GM08714 (cell line): ENCODE results near the gene FSTL4.

Source experiments
- H3K4me3 ChIP-seq: fragments of 200-500 bp; sonication (Bioruptor generic); 2 replicates; pipeline ENCODE4 v1.5.1; 2014; ENCODE audit warnings: mild to moderate bottlenecking, low read length, inconsistent platforms
- ZNF274 ChIP-seq: IDR thresholded peaks from 2 replicates; pipeline ENCODE4 v1.6.1; 2012; ENCODE audit warnings: mild to moderate bottlenecking, low read depth, low read length

FSTL4 gene

DNA sequence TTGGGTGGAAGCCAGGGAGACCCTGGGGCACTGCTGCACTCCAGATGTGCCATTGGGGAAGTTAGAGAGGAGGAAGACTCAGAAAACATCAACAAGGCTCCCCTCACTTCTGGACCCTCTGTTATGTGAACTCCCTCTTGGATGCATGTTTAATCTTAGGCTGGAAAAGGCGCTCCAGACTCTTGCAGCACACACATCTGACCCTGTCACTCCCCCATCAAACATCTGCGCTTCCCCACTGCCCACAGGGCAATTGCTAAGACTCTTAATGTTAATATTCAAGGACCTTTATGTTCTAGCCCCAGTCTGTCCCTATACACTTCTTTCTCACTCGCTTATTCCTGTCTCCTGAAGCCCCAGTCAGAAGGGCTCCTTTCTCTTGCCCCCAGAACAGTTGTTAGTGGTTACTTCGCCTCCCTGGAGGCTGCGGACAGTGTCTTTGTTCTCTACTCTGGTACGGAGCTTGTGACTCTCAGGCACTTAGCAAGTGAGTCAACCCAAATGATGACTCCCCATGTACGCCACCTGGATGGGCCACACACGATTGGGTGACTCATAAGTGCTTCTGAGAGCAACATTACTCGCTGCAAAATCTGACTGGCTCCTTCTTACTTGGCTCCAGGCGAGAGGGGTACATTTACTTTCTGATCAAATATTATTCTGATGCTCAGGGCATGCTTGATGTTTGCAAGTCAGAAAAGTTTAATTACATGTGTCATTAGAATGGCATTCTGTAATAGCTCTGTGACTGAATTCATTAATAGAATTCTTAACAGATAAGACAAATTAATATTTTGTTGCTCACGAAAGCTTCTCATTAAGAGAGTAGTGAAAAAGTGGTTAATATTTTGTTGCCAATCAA lies 366.9 kb downstream of the FSTL4 start:
- TF ChIP-seq ZNF274, result no peak
- no peak overlapping the region for H3K4me3 ChIP-seq

- no peak overlapping the region for H3K4me3 ChIP-seq
- no peak for TF ChIP-seq ZNF274
Observed at GRCh38 chr5:133244242-133244641, 368.1 kb downstream of the FSTL4 start.

DNA sequence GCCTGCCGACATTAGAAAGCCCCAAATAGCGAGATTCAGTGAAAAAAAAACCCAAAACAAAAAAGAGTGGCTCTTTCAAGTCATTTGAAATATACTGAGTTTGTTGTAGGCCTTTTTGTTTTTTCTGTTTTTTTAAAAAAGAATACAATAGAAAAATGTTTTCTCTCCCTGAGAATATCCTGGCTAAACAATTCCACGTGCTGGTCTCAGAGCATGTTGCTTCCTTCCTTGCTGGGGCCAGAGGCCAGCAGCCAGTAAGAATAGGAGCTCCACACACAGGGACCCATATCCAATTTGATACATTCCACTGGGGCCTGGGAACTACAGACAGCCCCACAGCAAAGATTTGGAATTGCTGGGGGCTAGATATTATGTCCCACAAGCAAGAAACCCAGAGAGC lies 369.1 kb downstream of the FSTL4 start:
- no peak overlapping the region for H3K4me3 ChIP-seq
- no peak for TF ChIP-seq ZNF274

- H3K4me3 ChIP-seq, result no peak overlapping the region
- TF ChIP-seq ZNF274, result no peak
Observed at GRCh38 chr5:133242221-133242835, 370.0 kb downstream of the FSTL4 start.

- TF ChIP-seq ZNF274, result no peak
- H3K4me3 ChIP-seq, result no peak overlapping the region
Observed at GRCh38 chr5:133241179-133242092, 370.9 kb downstream of the FSTL4 start.

DNA sequence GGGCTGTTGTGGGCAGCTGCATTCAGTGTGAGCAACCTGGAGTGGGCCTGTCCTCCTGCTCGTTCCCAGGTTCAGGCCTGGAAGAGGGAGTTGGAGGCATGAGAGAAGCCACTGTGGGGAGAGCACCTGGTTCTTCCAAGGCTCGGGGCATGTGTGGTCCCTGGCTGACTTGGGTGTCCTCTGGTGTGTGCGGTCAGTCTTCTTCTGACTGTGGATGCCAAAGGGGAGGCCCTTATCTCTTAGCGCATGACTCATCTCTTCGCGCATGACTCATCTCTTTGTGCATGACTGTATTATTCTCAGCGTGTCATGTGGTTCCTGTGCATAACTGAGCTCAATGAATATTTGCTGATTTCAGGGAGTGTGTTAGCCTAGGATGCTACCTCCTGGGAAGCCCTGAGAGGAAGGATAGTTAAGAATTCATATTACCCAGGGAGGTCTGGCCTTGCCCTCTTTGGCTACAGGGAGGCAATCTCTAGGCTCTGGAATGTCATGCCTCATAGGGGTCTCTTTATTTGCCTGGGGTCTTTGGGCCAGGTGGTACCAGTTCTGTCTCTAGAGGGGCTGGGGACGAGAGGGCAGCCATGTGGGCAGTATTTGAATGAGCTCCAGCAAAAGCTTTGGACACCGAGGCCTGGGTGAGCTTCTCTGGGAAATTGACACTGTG lies 371.8 kb downstream of the FSTL4 start:
- no peak overlapping the region for H3K4me3 ChIP-seq
- no peak for TF ChIP-seq ZNF274

DNA sequence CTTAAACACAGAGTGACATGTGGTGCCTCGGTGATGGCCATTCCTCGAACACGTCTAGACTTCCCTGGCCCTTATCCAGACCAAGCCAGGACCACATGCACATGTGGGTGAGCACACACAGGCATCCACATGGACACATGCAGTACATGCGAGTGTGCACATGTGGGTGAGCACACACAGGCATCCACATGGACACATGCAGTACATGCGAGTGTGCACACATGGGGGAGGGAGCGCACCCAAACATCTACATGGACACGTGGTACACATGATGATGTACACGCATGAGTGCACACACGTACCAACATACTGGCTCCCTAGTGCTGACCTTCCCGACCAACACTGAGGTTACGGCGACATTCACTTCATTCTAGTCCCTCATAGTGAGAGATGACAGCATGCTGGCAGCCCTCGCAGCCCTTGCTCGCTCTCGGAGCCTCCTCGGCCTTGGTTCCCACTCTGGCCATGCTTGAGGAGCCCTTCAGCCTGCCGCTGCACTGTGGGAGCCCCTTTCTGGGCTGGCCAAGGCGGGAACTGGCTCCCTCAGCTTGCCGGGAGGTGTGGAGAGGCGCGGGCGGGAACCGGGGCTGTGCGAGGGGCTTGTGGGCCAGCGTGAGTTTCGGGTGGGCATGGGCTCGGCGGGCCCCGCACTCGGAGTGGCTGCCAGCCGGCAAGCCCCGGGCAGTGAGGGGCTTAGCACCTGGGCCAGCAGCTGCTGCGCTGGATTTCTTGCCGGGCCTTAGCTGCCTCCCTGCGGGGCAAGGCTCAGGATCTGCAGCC lies 373.7 kb downstream of the FSTL4 start:
- H3K4me3 ChIP-seq, result no peak overlapping the region
- no peak for TF ChIP-seq ZNF274

DNA sequence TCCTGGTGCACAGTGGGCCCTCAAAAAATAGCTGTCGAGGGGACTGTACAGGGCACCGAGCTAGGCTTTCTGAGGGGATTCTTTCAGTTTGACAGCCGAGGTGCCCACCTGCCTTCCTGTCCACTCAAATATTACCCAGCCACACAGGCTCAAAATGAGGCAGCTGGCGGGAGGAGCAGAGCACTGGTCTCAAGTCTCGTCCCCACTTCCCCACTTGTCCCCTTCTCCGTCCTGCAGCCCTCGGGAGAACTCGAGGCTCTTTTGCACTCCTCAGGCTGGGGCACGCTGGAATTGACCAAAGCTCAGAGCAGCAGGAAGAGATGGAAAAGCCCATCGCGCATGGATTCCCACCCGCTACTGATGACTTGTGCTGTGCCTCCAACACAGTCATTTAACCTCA lies 375.4 kb downstream of the FSTL4 start:
- no peak for TF ChIP-seq ZNF274
- no peak overlapping the region for H3K4me3 ChIP-seq

- no peak for TF ChIP-seq ZNF274
- H3K4me3 ChIP-seq, result no peak overlapping the region
Observed at GRCh38 chr5:133236541-133236951, 375.8 kb downstream of the FSTL4 start.

DNA sequence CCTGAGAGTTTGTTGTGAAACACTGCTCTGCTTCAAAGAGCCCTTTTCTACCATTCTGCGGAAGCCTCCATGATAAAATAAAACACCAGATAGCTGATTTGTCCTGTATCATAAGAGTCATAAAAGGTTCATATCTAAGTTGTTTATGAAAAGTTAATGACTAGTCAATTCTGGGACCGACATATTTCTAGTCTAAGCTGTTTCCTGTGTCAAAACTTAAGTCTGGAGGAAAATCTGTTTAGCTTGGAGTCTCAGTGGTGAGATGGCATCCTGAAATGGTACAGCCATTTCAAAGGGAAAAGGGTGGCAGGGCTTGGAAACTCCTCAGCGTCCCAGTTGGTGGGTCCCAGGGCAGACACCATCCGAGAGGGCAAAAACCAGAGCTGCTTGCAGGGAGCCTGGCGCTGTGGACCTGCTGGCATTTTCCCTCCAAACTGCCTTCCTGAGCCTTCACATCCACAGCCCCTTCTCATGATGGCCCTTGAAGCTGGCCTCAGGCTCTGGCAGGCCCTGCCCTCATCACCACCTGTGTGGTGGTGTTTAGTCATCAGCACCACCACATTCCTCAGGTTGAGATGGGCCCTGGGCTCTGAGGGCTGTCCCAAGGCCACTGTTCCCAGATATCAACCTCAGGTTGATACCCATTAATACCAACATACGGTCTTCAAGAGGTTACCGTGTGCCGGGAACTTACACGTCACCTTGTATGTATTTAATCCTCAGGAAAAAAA lies 376.5 kb downstream of the FSTL4 start:
- no peak for TF ChIP-seq ZNF274
- no peak overlapping the region for H3K4me3 ChIP-seq

GRCh38 chr5:133234911-133235310 lies 377.4 kb downstream of the FSTL4 start:
- no peak for TF ChIP-seq ZNF274
- no peak overlapping the region for H3K4me3 ChIP-seq

GRCh38 chr5:133234273-133234672 lies 378.1 kb downstream of the FSTL4 start:
- no peak for TF ChIP-seq ZNF274
- H3K4me3 ChIP-seq, result no peak overlapping the region

DNA sequence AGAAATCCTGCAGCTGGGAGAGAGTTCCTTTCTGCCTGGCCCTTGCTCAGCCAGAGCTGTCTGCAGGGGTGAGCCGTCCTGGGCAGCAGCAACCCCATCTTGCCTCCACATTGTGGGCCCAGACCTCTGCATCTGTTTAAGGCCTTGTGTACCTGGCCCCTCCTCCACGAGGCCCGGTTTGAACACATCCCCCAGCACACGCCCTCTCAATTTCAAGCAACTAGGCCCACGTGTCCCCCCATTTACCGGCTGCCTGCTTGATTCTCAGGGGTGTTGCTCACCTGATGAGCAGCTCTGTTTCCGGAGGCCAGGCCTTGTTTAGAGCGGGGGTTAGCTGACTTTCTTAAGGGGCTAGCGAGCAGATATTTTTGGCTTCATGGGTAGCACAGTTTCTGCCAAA lies 378.7 kb downstream of the FSTL4 start:
- no peak overlapping the region for H3K4me3 ChIP-seq
- no peak for TF ChIP-seq ZNF274
